ENCODE data around the gene KRT71.

The KRT71 gene

GRCh38 chr12:52527121-52527800 lies 25.7 kb downstream of the KRT71 start:
- peaks cover 16% of the 10 kb centered on the region for H3K4me1 Mint-ChIP-seq (ENCODE audit: low read depth)
- no peaks in the 10 kb centered on the region for H3K36me3 Mint-ChIP-seq (ENCODE audit: low read depth)
- no peak overlapping the region for H3K27ac Mint-ChIP-seq
- no peaks in the 10 kb centered on the region for H3K9me3 Mint-ChIP-seq
- intact Hi-C loops (cut with micrococcal nuclease), result no loop called here
- H3K4me3 Mint-ChIP-seq, result no peak overlapping the region
- peaks cover 21% of the 10 kb centered on the region for H3K27me3 Mint-ChIP-seq

GRCh38 chr12:52526511-52526951 lies 26.4 kb downstream of the KRT71 start:
- no peaks in the 10 kb centered on the region for H3K9me3 Mint-ChIP-seq
- H3K27me3 Mint-ChIP-seq, result peaks cover 21% of the 10 kb centered on the region
- no peaks in the 10 kb centered on the region for H3K36me3 Mint-ChIP-seq (ENCODE audit: low read depth)
- H3K27ac Mint-ChIP-seq, result no peak overlapping the region
- no peak overlapping the region for H3K4me3 Mint-ChIP-seq
- intact Hi-C loops (cut with micrococcal nuclease), result no loop called here
- peaks cover 9% of the 10 kb centered on the region for H3K4me1 Mint-ChIP-seq (ENCODE audit: low read depth)

GRCh38 chr12:52525661-52526499 lies 27.1 kb downstream of the KRT71 start:
- intact Hi-C loops (cut with micrococcal nuclease), result no loop called here

GRCh38 chr12:52524898-52525591 lies 27.9 kb downstream of the KRT71 start:
- no peaks in the 10 kb centered on the region for H3K4me1 Mint-ChIP-seq (ENCODE audit: low read depth)
- no peak overlapping the region for H3K27ac Mint-ChIP-seq
- H3K27me3 Mint-ChIP-seq, result peaks cover 12% of the 10 kb centered on the region
- H3K4me3 Mint-ChIP-seq, result no peak overlapping the region
- no peaks in the 10 kb centered on the region for H3K9me3 Mint-ChIP-seq
- intact Hi-C loops (cut with micrococcal nuclease), result no loop called here
- no peaks in the 10 kb centered on the region for H3K36me3 Mint-ChIP-seq (ENCODE audit: low read depth)

More at GRCh38 chr12:52525661-52526499, 27.1 kb downstream of the KRT71 start:
- Mint-ChIP-seq H3K27ac (no peak overlapping the region), H3K36me3 (ENCODE audit: low read depth) (no peaks in the 10 kb centered on the region), H3K4me1 (ENCODE audit: low read depth) (peaks cover 5% of the 10 kb centered on the region), H3K9me3 (no peaks in the 10 kb centered on the region), H3K27me3 (peaks cover 19% of the 10 kb centered on the region), H3K4me3 (no peak overlapping the region)

GRCh38 chr12:52524241-52524897 lies 28.6 kb downstream of the KRT71 start:
- Mint-ChIP-seq H3K36me3 (ENCODE audit: low read depth) (no peaks in the 10 kb centered on the region), H3K4me1 (ENCODE audit: low read depth) (no peaks in the 10 kb centered on the region), H3K9me3 (no peaks in the 10 kb centered on the region), H3K27me3 (peaks cover 8% of the 10 kb centered on the region), H3K4me3 (no peak overlapping the region), H3K27ac (no peak overlapping the region)
- intact Hi-C loops (cut with micrococcal nuclease), result no loop called here

- no peak overlapping the region for H3K27ac Mint-ChIP-seq
- intact Hi-C loops (cut with micrococcal nuclease), result no loop called here
- H3K9me3 Mint-ChIP-seq, result no peaks in the 10 kb centered on the region
- no peaks in the 10 kb centered on the region for H3K36me3 Mint-ChIP-seq (ENCODE audit: low read depth)
- H3K4me1 Mint-ChIP-seq (ENCODE audit: low read depth), result no peaks in the 10 kb centered on the region
- no peak overlapping the region for H3K4me3 Mint-ChIP-seq
- H3K27me3 Mint-ChIP-seq, result peaks cover 9% of the 10 kb centered on the region
These were observed 29.1 kb downstream of the KRT71 start for GRCh38 chr12:52523824-52524223.

- peaks cover 7% of the 10 kb centered on the region for H3K27me3 Mint-ChIP-seq
- no peaks in the 10 kb centered on the region for H3K36me3 Mint-ChIP-seq (ENCODE audit: low read depth)
- H3K27ac Mint-ChIP-seq, result no peak overlapping the region
- no peaks in the 10 kb centered on the region for H3K9me3 Mint-ChIP-seq
- intact Hi-C loops (cut with micrococcal nuclease), result no loop called here
- no peaks in the 10 kb centered on the region for H3K4me1 Mint-ChIP-seq (ENCODE audit: low read depth)
- no peak overlapping the region for H3K4me3 Mint-ChIP-seq
These were observed 30.5 kb downstream of the KRT71 start for GRCh38 chr12:52522346-52523011.

GRCh38 chr12:52521568-52522266 lies 31.2 kb downstream of the KRT71 start:
- Mint-ChIP-seq H3K9me3 (no peaks in the 10 kb centered on the region), H3K27ac (no peak overlapping the region), H3K4me1 (ENCODE audit: low read depth) (no peaks in the 10 kb centered on the region), H3K27me3 (peaks cover 7% of the 10 kb centered on the region), H3K36me3 (ENCODE audit: low read depth) (no peaks in the 10 kb centered on the region), H3K4me3 (no peak overlapping the region)
- intact Hi-C loops (cut with micrococcal nuclease), result no loop called here

- Mint-ChIP-seq H3K27ac (no peak overlapping the region), H3K27me3 (peaks cover 8% of the 10 kb centered on the region), H3K9me3 (no peaks in the 10 kb centered on the region), H3K4me3 (no peak overlapping the region), H3K36me3 (ENCODE audit: low read depth) (no peaks in the 10 kb centered on the region), H3K4me1 (ENCODE audit: low read depth) (no peaks in the 10 kb centered on the region)
- intact Hi-C loops (cut with micrococcal nuclease), result no loop called here
These were observed 31.8 kb downstream of the KRT71 start for GRCh38 chr12:52521175-52521567.

GRCh38 chr12:52519826-52520662 lies 32.9 kb downstream of the KRT71 start, which contains the start of gene KRT5:
TSS of gene KRT5 (minus strand) at chr12:52520394. CDS start at chr12:52520296, 98 bp downstream.
- intact Hi-C loops (cut with micrococcal nuclease), result no loop called here
- Mint-ChIP-seq H3K27ac (no peak within 1 kb of the TSS), H3K27me3 (peaks cover 13% of the 10 kb centered on the region), H3K36me3 (ENCODE audit: low read depth) (no peaks in the 10 kb centered on the region), H3K9me3 (no peaks in the 10 kb centered on the region), H3K4me3 (no peak within 1 kb of the TSS), H3K4me1 (ENCODE audit: low read depth) (no peaks in the 10 kb centered on the region)

GRCh38 chr12:52519387-52519703 lies 33.6 kb downstream of the KRT71 start:
- no peaks in the 10 kb centered on the region for H3K9me3 Mint-ChIP-seq
- intact Hi-C loops (cut with micrococcal nuclease), result no loop called here
- no peak overlapping the region for H3K27ac Mint-ChIP-seq
- H3K4me3 Mint-ChIP-seq, result no peak overlapping the region
- no peaks in the 10 kb centered on the region for H3K4me1 Mint-ChIP-seq (ENCODE audit: low read depth)
- peaks cover 14% of the 10 kb centered on the region for H3K27me3 Mint-ChIP-seq
- H3K36me3 Mint-ChIP-seq (ENCODE audit: low read depth), result no peaks in the 10 kb centered on the region

- no peak overlapping the region for H3K27ac Mint-ChIP-seq
- peaks cover 14% of the 10 kb centered on the region for H3K27me3 Mint-ChIP-seq
- H3K4me3 Mint-ChIP-seq, result no peak overlapping the region
- H3K36me3 Mint-ChIP-seq (ENCODE audit: low read depth), result no peaks in the 10 kb centered on the region
- no peaks in the 10 kb centered on the region for H3K9me3 Mint-ChIP-seq
- no peaks in the 10 kb centered on the region for H3K4me1 Mint-ChIP-seq (ENCODE audit: low read depth)
- intact Hi-C loops (cut with micrococcal nuclease), result no loop called here
These were observed 34.2 kb downstream of the KRT71 start for GRCh38 chr12:52518574-52519386.
